Dermis lymphatic vessel endothelial cell (primary cell): ENCODE measurements around the gene VCX. TPM values are rescaled to one million over a fixed set of nuclear protein-coding genes. Genes with fewer than 3 reads are reported as not detected.

Experiments used
- total RNA-seq: library from RNA; depleted of rRNA; stranded (reverse); fragments of >200 nt; gene quantifications from 2 replicates; pipeline ENCODE4 v1.2.1, GENCODE V29; 2014

Gene VCX
- total RNA-seq = not detected in 2 replicates

DNA sequence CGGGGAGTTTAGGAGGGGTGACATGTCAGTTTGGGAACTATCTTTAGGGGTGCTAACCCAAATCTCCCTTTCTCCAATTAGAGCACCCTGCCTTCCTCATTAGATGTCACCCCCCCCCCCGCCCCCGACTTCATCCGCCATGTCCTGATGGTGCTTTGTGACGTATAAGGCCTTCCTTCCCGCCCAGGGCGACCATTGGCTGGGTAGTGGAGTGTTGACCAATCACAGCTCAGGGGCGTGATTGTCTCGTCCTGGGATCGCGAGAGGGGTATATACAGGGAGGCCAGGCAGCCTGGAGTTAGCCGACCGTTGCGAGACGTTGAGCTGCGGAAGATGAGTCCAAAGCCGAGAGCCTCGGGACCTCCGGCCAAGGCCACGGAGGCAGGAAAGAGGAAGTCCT lies at the start of gene VCX:
TSS of gene VCX (plus strand) at position 301 of the 400 bp plus-strand sequence. CDS start at position 334, 33 bp downstream.

Other genes with a start within 250 kb of the VCX start
- gene PNPLA4, start 84.2 kb downstream of the VCX start, total RNA-seq = 12.7 and 16.0 TPM in 2 replicates